IPS-20b (cell line): ENCODE measurements around the gene GATA6.
"Not testable (repeated sequence)": the region's sequence is repeated elsewhere in the genome, so short reads cannot be mapped to it uniquely, and the experiment has no call there.

ENCODE experiments used
- H3K27ac ChIP-seq: one replicate; pipeline ENCODE4 v1.5.1; 2013; ENCODE audit warnings: low read length
- H3K27me3 ChIP-seq: 2 replicates; pipeline ENCODE4 v1.6.1; 2013; ENCODE audit warnings: mild to moderate bottlenecking, low read length, inconsistent platforms; ENCODE audit not compliant: insufficient read depth
- H3K36me3 ChIP-seq: 2 replicates; pipeline ENCODE4 v1.6.1; 2013; ENCODE audit warnings: low read depth, mild to moderate bottlenecking, inconsistent platforms, low read length, moderate library complexity; ENCODE audit not compliant: insufficient read depth
- H3K4me1 ChIP-seq: 2 replicates; pipeline ENCODE4 v1.6.1; 2013; ENCODE audit warnings: mild to moderate bottlenecking, control low read depth, inconsistent platforms, low read length, moderate library complexity; ENCODE audit not compliant: insufficient read depth
- H3K4me3 ChIP-seq: 2 replicates; pipeline ENCODE4 v1.5.1; 2013; ENCODE audit warnings: mild to moderate bottlenecking, low read length, inconsistent platforms
- H3K9ac ChIP-seq: 2 replicates; pipeline ENCODE4 v1.6.1; 2013; ENCODE audit warnings: low read depth, mild to moderate bottlenecking, inconsistent platforms, low read length, moderate library complexity
- H3K9me3 ChIP-seq: 2 replicates; pipeline ENCODE4 v1.6.1; 2013; ENCODE audit warnings: mild to moderate bottlenecking, low read depth, low read length, inconsistent platforms; ENCODE audit not compliant: insufficient read depth

Gene GATA6

DNA sequence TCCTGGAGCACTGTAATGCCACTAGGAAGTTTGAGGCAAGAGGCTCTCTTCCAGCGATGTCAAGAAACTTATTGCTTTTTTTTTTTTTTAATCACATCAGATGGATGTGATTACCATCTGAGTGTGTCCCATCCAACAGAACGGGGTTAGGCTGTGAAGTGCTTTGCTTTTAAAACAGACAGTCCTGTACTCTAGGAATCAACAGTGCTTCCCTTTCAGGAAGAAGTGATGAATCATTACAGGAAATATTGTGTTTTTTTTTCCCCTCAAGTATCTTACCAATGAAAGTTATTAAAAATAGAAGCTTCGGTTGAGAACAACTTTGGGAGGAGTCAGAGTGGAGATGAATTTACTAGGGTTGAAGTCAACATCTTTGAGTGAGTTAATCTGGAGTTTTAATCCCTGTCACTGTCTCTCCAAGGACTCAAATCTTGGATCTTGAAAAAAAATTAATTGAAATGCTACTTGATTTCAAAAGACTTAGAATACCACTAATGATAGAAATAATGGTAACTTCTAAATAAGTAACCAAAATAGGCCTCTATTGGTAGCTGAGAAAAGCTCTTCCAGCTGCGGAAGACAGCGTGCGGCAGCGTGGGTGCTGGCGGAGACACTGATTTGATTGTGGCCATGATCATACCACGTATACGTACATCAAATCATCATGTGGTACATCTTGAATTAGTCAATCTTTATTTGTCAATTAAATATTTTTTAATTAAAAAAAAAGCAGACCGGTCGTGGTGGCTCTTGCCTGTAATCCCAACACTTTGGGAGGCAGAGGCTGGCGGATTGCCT is 45.5 kb downstream of the GATA6 start:
- Histone ChIP-seq H3K36me3 (no peaks in the 10 kb centered on the region), H3K9ac (no peak overlapping the region), H3K27ac (no peak overlapping the region), H3K4me3 (no peak overlapping the region), H3K27me3 (peaks cover 66% of the 10 kb centered on the region), H3K9me3 (no peaks in the 10 kb centered on the region), H3K4me1 (no peaks in the 10 kb centered on the region)

DNA sequence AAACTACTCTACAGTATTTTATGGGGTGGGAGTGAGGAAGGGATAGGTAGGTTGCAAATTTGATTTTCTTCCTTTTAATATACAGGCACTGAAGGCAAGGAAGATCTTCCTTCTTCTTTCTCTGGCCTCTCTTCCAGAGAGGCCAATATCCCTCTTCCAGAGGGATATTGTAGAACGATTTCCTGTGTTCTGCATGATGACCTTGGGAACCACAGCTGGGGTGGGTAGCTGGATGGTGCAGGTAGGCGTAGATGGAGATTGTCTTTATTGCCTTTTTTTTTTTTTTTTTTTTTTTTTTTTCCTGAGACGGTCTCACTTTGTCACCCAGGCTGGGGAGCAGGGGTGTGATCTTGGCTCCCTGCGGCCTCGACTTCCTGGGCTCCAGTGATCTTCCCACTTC is 49.4 kb downstream of the GATA6 start:
- H3K4me1 ChIP-seq, result no peaks in the 10 kb centered on the region
- no peak overlapping the region for H3K4me3 ChIP-seq
- no peaks in the 10 kb centered on the region for H3K9me3 ChIP-seq
- no peak overlapping the region for H3K9ac ChIP-seq
- H3K36me3 ChIP-seq, result no peaks in the 10 kb centered on the region
- no peak overlapping the region for H3K27ac ChIP-seq
- peaks cover 84% of the 10 kb centered on the region for H3K27me3 ChIP-seq

DNA sequence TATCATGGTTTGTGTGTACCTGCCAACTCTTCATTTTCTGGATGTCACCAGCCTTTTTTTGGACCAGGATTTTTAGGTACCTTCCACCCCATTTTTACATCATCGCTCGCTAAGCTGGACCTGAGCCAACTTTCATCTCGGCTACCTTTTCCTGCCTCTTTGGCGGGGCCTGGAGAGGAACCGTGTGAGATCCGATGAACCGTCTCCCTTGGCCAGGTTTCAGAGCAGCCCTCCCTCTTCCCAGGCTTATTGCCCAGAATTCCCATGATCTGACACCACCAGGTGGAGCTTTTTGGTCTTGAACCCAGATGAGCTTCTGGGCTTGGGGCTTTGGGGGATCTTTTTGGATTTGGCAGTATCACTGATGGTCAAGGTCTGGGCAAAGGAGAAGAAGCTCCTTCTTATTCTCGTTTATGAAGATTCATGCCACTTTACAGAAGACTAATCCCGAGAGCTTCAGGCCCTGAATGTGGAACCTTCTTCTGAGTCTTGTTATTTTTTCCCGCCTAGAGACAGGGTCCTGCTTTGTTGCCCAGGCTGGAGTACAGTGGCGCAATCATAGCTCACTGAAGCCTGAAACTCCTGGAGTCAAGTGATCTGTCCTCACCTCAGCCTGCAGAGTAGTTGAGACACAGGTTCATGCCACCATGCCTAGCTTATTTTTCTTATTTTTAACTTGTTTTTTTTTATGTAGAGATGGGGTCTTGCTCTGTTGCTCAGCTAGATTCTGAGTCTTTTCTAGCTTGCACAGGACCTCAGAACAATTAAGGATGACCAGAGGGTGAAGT is 50.4 kb downstream of the GATA6 start:
- no peak overlapping the region for H3K9ac ChIP-seq
- peaks cover 80% of the 10 kb centered on the region for H3K27me3 ChIP-seq
- no peaks in the 10 kb centered on the region for H3K9me3 ChIP-seq
- no peaks in the 10 kb centered on the region for H3K4me1 ChIP-seq
- H3K27ac ChIP-seq, result no peak overlapping the region
- H3K4me3 ChIP-seq, result no peak overlapping the region
- no peaks in the 10 kb centered on the region for H3K36me3 ChIP-seq

DNA sequence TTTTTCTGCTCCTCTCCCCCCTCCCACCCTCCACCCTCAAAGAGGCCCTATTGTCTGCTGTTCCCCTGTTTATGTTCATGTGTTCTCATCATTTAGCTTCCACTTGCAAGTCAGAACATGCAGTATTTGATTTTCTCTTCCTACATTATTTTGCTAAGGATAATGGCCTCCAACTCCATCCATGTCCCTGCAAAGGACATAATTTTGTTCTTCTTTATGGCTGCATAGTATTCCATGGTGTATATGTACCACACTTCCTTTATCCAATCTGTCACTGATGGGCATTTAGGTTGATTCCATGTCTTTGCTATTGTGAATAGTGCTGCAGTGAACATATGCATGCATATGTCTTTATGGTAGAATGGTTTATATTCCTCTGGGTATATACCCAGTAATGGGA is 51.2 kb downstream of the GATA6 start:
- not testable (repeated sequence) for H3K4me3 ChIP-seq, H3K9ac ChIP-seq, H3K9me3 ChIP-seq, H3K36me3 ChIP-seq, H3K27ac ChIP-seq, H3K4me1 ChIP-seq
- peaks cover 71% of the 10 kb centered on the region for H3K27me3 ChIP-seq

DNA sequence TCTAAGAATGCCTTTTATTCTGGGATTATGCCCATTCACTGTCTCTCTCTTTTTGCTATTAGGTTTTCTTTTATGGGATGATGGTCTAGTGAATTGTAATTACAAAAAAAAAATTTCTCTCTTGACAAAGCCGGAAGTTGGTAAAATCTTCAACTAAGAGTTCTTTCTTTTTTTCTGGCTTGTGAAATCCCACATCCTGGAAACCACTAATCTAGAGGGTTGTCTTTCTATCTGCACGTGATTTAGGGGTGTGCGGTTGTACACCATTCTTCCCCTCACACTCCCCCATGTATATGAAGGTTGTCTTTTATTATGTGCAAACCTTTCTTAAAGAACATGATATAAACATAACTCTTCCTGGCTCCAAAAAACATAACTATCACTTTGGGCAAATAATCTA is 52.0 kb downstream of the GATA6 start:
- H3K9ac ChIP-seq, result no peak overlapping the region
- H3K36me3 ChIP-seq, result no peaks in the 10 kb centered on the region
- no peak overlapping the region for H3K27ac ChIP-seq
- H3K27me3 ChIP-seq, result peaks cover 64% of the 10 kb centered on the region
- no peaks in the 10 kb centered on the region for H3K4me1 ChIP-seq
- H3K4me3 ChIP-seq, result no peak overlapping the region
- no peaks in the 10 kb centered on the region for H3K9me3 ChIP-seq

DNA sequence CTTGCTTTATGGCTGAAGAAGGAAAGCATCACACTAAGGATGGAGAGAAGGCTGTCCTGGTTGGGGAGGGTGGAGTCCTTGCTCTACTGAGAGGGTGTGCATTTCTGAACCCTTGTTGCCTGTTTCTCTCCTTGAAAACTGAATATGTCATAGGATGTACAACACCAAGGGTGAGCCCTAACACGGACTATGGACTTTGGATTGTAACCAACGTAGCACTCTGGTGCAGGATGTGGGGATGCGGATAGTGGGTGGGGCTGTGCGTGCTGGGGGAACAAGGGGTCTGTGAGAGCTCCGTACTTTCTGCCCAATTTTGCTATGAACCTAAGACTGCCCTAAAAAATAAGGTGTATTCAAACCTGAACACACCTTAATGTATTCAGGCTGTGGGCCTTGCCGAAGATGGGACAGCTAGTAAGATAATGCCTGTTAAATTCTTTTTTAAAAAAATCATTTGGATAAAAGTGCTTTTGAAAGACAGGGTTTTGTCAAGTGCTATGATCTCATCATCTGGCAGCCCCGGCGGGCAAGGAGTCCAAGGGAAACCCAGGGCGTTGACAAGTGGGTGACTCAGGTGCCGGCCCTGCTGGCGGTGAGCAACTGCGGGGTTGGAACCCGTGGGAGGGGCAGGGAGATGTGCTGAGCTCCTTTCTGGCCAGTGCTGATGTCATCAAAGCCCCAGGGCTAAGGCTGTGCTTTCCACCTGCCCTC is 54.0 kb downstream of the GATA6 start:
- Histone ChIP-seq H3K27me3 (peaks cover 43% of the 10 kb centered on the region), H3K36me3 (no peaks in the 10 kb centered on the region), H3K4me3 (no peak overlapping the region), H3K27ac (no peak overlapping the region), H3K4me1 (no peaks in the 10 kb centered on the region), H3K9ac (no peak overlapping the region), H3K9me3 (no peaks in the 10 kb centered on the region)

DNA sequence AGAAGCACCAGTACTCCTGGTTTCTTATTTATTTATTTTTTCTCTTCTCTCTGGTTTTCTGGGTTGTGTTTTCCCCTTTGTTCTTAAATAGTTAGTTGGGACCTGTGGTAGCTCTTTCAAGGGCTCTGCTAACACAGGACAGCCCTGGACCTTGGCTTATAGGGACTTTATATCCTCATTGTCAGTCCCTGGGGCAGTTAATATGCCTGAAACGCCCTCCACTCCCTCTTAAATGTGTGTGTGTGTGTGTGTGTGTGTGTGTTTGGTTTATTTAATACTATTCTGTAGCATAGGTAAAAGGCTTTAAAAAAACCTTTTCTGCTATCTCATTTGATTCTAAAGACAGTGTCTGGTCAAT is 54.6 kb downstream of the GATA6 start:
- peaks cover 38% of the 10 kb centered on the region for H3K27me3 ChIP-seq
- no peak overlapping the region for H3K27ac ChIP-seq

DNA sequence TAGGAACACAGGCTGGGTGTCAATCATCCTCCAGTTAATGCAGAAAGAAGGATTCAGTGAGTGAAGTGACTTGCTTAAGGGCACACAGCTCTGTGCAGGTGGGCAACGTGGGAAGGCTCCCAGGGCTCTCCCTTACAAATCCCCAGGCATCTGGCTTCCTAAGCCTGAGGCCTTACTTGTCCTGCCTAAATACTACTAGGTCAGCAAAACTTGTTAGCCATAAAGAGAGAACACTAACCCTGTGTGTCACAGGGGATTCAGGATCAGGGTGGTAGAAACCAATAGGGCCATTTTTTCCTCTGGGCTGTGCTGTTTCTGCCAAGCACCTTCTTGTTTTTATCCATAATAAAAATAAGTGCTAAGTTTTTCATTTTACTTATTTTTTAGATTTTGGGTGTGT is 55.0 kb downstream of the GATA6 start:
- no peak overlapping the region for H3K4me3 ChIP-seq
- H3K9me3 ChIP-seq, result no peaks in the 10 kb centered on the region
- H3K4me1 ChIP-seq, result no peaks in the 10 kb centered on the region
- peaks cover 34% of the 10 kb centered on the region for H3K27me3 ChIP-seq
- no peak overlapping the region for H3K9ac ChIP-seq
- H3K36me3 ChIP-seq, result no peaks in the 10 kb centered on the region
- no peak overlapping the region for H3K27ac ChIP-seq

More for the DNA sequence above, 54.6 kb downstream of the GATA6 start:
- no peaks in the 10 kb centered on the region for H3K4me1 ChIP-seq
- no peaks in the 10 kb centered on the region for H3K36me3 ChIP-seq
- H3K9me3 ChIP-seq, result no peaks in the 10 kb centered on the region
- no peak overlapping the region for H3K9ac ChIP-seq
- no peak overlapping the region for H3K4me3 ChIP-seq

DNA sequence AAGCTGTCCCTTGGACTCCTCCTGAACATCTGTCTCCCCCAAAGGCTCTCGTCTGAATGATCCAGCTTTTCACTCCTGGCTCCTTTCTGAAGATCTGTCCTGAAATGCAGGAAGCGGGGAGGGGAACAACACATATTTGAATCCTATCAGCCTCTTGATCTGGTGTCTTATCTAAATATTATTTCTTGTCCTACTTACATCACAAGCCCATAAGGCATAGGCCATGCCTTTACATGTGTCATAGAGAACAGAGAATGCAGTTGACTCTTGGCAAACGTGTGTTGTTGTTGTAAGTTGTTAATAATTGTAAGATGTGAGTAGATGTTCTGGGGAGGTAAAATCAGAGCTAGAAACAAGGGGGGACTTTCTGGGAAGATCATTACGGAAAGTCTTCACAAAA is 57.4 kb downstream of the GATA6 start:
- H3K4me3 ChIP-seq, result no peak overlapping the region
- no peaks in the 10 kb centered on the region for H3K4me1 ChIP-seq
- peaks cover 9% of the 10 kb centered on the region; the same call in 1 of the 2 replicates for H3K27me3 ChIP-seq
- H3K9me3 ChIP-seq, result no peaks in the 10 kb centered on the region
- H3K27ac ChIP-seq, result no peak overlapping the region
- H3K9ac ChIP-seq, result no peak overlapping the region
- no peaks in the 10 kb centered on the region for H3K36me3 ChIP-seq

DNA sequence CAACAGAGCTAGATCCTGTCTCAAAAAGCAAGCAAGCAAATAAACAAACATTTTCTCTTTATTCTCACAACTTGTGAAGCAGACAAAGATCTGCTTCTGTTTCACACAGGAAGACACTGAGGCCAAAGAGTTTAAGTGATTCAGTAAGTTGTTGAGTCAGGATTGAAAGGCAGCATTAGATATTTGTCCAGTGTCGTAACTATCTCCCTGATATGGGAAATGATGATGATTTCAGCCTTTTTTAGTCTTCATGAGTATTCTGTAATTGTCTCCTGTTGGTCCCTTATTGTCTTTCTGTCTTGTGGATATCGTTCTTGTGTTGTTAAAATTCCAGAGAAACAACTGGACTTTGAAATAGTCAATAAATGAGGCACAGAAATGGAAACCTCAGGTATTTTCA is 59.6 kb downstream of the GATA6 start:
- Histone ChIP-seq H3K4me1 (no peaks in the 10 kb centered on the region), H3K9me3 (no peaks in the 10 kb centered on the region), H3K27me3 (no peaks in the 10 kb centered on the region; the same call in 1 of the 2 replicates), H3K27ac (no peak overlapping the region), H3K4me3 (no peak overlapping the region), H3K9ac (no peak overlapping the region), H3K36me3 (no peaks in the 10 kb centered on the region)

DNA sequence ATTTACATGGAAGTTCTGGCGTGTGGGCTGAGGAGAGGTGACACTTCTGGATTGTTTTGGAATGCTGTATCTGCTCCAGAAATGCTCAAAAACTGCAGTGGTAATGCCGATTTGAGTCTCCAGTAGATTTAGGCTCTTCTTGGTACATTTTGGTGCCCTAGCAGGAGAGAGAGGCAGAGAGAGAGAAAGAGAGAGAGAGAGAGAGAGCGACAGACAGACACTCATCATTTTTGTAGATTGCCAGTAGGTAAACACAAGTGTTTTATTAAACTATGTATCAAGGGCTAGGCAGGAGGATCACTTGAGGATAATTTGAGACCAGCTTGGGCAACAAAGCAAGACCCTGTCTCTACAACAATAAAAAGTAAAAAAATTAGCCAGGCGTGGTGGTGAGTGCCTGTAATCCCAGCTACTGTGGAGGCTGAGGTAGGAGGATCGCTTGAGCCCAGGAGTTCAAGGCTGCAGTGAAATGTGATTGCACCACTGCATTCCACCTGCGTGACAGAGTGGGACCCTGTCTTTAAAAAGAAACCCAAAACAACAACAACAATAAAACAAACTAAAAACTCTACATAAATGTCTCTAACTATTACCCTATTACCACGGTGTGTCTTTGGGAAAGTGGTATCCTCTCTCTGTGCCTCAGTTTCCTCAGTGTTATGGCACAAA is 60.2 kb downstream of the GATA6 start:
- no peaks in the 10 kb centered on the region for H3K36me3 ChIP-seq
- no peaks in the 10 kb centered on the region for H3K9me3 ChIP-seq
- no peaks in the 10 kb centered on the region for H3K27me3 ChIP-seq
- H3K9ac ChIP-seq, result no peak overlapping the region
- no peak overlapping the region for H3K27ac ChIP-seq
- no peaks in the 10 kb centered on the region for H3K4me1 ChIP-seq
- H3K4me3 ChIP-seq, result no peak overlapping the region
